GM12878 (cell line): ENCODE results near the gene MANBA. TPM values are rescaled to one million over a fixed set of nuclear protein-coding genes. Genes with fewer than 3 reads are reported as not detected.
A peak's percentile ranks its signal among the peaks of the same experiment; 100 is the strongest.

Experiments
- CHD2 ChIP-seq: IDR thresholded peaks from 2 replicates; pipeline ENCODE4 v1.6.1; 2011; ENCODE audit warnings: low read depth, low read length, improper control_type of control experiment, borderline replicate concordance
- DPF2 ChIP-seq: fragments of 450-650 bp; IDR thresholded peaks from 2 replicates; pipeline ENCODE4 v1.6.1; 2017; ENCODE audit warnings: mild to moderate bottlenecking
- FOXM1 ChIP-seq: IDR thresholded peaks from 2 replicates; pipeline ENCODE4 v1.6.1; 2012; ENCODE audit warnings: low read depth, mild to moderate bottlenecking, inconsistent platforms, low read length, moderate library complexity
- MEF2A ChIP-seq: IDR thresholded peaks from 2 replicates; pipeline ENCODE4 v1.6.1; 2011; ENCODE audit warnings: low read depth, mild to moderate bottlenecking, low read length, moderate library complexity; ENCODE audit not compliant: insufficient read depth
- POLR2AphosphoS5 ChIP-seq: IDR thresholded peaks from 2 replicates; pipeline ENCODE4 v1.6.1; 2011; ENCODE audit warnings: mild to moderate bottlenecking, low read length, inconsistent platforms
- RAD21 ChIP-seq: IDR thresholded peaks from 2 replicates; pipeline ENCODE4 v1.6.1; 2011; ENCODE audit warnings: mild to moderate bottlenecking, low read depth, low read length, moderate library complexity; ENCODE audit not compliant: insufficient read depth
- RAD51 ChIP-seq: fragments of 450-650 bp; IDR thresholded peaks from 2 replicates; pipeline ENCODE4 v1.6.1; 2016; ENCODE audit warnings: moderate library complexity, mild to moderate bottlenecking, inconsistent platforms
- SMARCA5 ChIP-seq: fragments of 450-650 bp; IDR thresholded peaks from 2 replicates; pipeline ENCODE4 v1.6.1; 2017; ENCODE audit warnings: mild to moderate bottlenecking
- TARDBP ChIP-seq: IDR thresholded peaks from 2 replicates; pipeline ENCODE4 v1.6.1; 2016; ENCODE audit warnings: borderline replicate concordance
- TBL1XR1 ChIP-seq: IDR thresholded peaks from 2 replicates; pipeline ENCODE4 v1.6.1; 2012; ENCODE audit warnings: low read depth, low read length, improper control_type of control experiment
- TCF3 ChIP-seq: IDR thresholded peaks from 2 replicates; pipeline ENCODE4 v1.6.1; 2012; ENCODE audit warnings: low read depth, mild to moderate bottlenecking, low read length, borderline replicate concordance; ENCODE audit not compliant: insufficient read depth
- ZSCAN29 ChIP-seq: fragments of 450-650 bp; IDR thresholded peaks from 2 replicates; pipeline ENCODE4 v1.6.1; 2017; ENCODE audit warnings: mild to moderate bottlenecking, moderate library complexity
- polyA plus RNA-seq, 11 experiments: library from polyadenylated mRNA; depleted of rRNA in 4 of 11; unstranded in 6 of 11; stranded (reverse) in 5 of 11; fragments of >200 nt; fragmentation: Nextera tagmentation in 4 of 11; fragmentation: Illumina TruSeq in 1 of 11; extraction: Ambion mirVana in 4 of 11; extraction: Trizol in 1 of 11; gene quantifications; 1 replicate in 1 of 11; 2 replicates in 10 of 11; pipeline versions ENCODE4 v1.2.1 to v1.2.3, GENCODE V29; 2011 to 2016; ENCODE audit warnings: inconsistent platforms in 2 of 11, missing spikeins in 2 of 11, low read depth in 1 of 11
- total RNA-seq, 4 experiments: library from RNA; depleted of rRNA in 3 of 4; stranded (reverse); fragments of >200 nt in 3 of 4; fragmentation: Illumina TruSeq in 1 of 4; extraction: Trizol in 1 of 4; gene quantifications; 2 replicates each; pipeline versions ENCODE4 v1.2.1 to v1.2.3, GENCODE V29; 2013 to 2021
- TF ChIP-seq, protein P1 (sequence below): IDR thresholded peaks from 2 replicates; pipeline ENCODE4 v1.6.1; 2011; ENCODE audit warnings: low read depth, mild to moderate bottlenecking, low read length, moderate library complexity, borderline replicate concordance; ENCODE audit errors: extremely low read depth
- TF ChIP-seq, protein P2 (sequence below): fragments of 450-650 bp; IDR thresholded peaks from 2 replicates; pipeline ENCODE4 v1.6.1; 2017; ENCODE audit warnings: mild to moderate bottlenecking, moderate library complexity
- TF ChIP-seq, protein P3 (sequence below): fragments of 450-650 bp; IDR thresholded peaks from 2 replicates; pipeline ENCODE4 v1.6.1; 2017; ENCODE audit warnings: mild to moderate bottlenecking, moderate library complexity
- TF ChIP-seq, protein P4 (sequence below): fragments of 450-650 bp; IDR thresholded peaks from 2 replicates; pipeline ENCODE4 v1.6.1; 2017; ENCODE audit warnings: antibody characterized with exemption, mild to moderate bottlenecking, moderate library complexity

MANBA gene
- total and polyA plus RNA-seq, 10 of the 15 experiments (the other 5 are each of a cell fraction or from before 2014, with no cell fraction given), result 3.8 to 19.0 (median 12.5) TPM

DNA sequence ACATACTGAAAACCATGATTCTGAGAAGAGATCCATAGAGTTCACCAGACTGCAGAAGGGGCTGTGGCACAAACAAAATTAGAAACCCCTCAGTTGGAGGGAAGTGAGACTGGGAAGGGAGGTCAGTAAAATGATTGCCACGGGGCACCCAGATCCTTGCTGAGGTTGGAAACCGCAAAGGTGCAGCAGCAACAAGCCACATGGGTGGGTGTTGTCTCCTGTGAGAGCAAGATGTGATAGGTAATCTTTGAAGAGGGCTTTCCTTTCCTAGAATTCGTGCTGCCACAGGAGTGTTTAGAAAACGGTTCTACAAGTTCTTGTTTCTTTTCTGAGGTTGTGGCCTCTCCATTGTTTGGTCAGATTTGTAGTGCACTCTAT is 174.1 kb downstream of the MANBA start (continued):
- TF ChIP-seq, protein P1, sequence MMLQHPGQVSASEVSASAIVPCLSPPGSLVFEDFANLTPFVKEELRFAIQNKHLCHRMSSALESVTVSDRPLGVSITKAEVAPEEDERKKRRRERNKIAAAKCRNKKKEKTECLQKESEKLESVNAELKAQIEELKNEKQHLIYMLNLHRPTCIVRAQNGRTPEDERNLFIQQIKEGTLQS, result no peak
- no peak for TF ChIP-seq TARDBP
- TF ChIP-seq POLR2AphosphoS5, result no peak
- TF ChIP-seq, protein P2, sequence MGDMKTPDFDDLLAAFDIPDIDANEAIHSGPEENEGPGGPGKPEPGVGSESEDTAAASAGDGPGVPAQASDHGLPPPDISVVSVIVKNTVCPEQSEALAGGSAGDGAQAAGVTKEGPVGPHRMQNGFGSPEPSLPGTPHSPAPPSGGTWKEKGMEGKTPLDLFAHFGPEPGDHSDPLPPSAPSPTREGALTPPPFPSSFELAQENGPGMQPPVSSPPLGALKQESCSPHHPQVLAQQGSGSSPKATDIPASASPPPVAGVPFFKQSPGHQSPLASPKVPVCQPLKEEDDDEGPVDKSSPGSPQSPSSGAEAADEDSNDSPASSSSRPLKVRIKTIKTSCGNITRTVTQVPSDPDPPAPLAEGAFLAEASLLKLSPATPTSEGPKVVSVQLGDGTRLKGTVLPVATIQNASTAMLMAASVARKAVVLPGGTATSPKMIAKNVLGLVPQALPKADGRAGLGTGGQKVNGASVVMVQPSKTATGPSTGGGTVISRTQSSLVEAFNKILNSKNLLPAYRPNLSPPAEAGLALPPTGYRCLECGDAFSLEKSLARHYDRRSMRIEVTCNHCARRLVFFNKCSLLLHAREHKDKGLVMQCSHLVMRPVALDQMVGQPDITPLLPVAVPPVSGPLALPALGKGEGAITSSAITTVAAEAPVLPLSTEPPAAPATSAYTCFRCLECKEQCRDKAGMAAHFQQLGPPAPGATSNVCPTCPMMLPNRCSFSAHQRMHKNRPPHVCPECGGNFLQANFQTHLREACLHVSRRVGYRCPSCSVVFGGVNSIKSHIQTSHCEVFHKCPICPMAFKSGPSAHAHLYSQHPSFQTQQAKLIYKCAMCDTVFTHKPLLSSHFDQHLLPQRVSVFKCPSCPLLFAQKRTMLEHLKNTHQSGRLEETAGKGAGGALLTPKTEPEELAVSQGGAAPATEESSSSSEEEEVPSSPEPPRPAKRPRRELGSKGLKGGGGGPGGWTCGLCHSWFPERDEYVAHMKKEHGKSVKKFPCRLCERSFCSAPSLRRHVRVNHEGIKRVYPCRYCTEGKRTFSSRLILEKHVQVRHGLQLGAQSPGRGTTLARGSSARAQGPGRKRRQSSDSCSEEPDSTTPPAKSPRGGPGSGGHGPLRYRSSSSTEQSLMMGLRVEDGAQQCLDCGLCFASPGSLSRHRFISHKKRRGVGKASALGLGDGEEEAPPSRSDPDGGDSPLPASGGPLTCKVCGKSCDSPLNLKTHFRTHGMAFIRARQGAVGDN, result no peak
- TF ChIP-seq, protein P3, sequence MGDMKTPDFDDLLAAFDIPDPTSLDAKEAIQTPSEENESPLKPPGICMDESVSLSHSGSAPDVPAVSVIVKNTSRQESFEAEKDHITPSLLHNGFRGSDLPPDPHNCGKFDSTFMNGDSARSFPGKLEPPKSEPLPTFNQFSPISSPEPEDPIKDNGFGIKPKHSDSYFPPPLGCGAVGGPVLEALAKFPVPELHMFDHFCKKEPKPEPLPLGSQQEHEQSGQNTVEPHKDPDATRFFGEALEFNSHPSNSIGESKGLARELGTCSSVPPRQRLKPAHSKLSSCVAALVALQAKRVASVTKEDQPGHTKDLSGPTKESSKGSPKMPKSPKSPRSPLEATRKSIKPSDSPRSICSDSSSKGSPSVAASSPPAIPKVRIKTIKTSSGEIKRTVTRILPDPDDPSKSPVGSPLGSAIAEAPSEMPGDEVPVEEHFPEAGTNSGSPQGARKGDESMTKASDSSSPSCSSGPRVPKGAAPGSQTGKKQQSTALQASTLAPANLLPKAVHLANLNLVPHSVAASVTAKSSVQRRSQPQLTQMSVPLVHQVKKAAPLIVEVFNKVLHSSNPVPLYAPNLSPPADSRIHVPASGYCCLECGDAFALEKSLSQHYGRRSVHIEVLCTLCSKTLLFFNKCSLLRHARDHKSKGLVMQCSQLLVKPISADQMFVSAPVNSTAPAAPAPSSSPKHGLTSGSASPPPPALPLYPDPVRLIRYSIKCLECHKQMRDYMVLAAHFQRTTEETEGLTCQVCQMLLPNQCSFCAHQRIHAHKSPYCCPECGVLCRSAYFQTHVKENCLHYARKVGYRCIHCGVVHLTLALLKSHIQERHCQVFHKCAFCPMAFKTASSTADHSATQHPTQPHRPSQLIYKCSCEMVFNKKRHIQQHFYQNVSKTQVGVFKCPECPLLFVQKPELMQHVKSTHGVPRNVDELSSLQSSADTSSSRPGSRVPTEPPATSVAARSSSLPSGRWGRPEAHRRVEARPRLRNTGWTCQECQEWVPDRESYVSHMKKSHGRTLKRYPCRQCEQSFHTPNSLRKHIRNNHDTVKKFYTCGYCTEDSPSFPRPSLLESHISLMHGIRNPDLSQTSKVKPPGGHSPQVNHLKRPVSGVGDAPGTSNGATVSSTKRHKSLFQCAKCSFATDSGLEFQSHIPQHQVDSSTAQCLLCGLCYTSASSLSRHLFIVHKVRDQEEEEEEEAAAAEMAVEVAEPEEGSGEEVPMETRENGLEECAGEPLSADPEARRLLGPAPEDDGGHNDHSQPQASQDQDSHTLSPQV, result no peak
- TF ChIP-seq, protein P4, sequence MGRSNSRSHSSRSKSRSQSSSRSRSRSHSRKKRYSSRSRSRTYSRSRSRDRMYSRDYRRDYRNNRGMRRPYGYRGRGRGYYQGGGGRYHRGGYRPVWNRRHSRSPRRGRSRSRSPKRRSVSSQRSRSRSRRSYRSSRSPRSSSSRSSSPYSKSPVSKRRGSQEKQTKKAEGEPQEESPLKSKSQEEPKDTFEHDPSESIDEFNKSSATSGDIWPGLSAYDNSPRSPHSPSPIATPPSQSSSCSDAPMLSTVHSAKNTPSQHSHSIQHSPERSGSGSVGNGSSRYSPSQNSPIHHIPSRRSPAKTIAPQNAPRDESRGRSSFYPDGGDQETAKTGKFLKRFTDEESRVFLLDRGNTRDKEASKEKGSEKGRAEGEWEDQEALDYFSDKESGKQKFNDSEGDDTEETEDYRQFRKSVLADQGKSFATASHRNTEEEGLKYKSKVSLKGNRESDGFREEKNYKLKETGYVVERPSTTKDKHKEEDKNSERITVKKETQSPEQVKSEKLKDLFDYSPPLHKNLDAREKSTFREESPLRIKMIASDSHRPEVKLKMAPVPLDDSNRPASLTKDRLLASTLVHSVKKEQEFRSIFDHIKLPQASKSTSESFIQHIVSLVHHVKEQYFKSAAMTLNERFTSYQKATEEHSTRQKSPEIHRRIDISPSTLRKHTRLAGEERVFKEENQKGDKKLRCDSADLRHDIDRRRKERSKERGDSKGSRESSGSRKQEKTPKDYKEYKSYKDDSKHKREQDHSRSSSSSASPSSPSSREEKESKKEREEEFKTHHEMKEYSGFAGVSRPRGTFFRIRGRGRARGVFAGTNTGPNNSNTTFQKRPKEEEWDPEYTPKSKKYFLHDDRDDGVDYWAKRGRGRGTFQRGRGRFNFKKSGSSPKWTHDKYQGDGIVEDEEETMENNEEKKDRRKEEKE, result no peak
- no peak for TF ChIP-seq RAD51
- no peak for TF ChIP-seq SMARCA5
- peak; percentile 72; the same call in 1 of the 2 replicates for TF ChIP-seq DPF2
- TF ChIP-seq ZSCAN29, result no peak
- TF ChIP-seq TBL1XR1, result no peak
- no peak for TF ChIP-seq RAD21
- TF ChIP-seq FOXM1, result no peak
- no peak for TF ChIP-seq CHD2
- no peak for TF ChIP-seq TCF3
- TF ChIP-seq MEF2A, result no peak
